ENCODE data around the gene PCDHA6. TPM values are rescaled to one million over a fixed set of nuclear protein-coding genes. Genes with fewer than 3 reads are reported as not detected.

Gene PCDHA6
- total RNA-seq, 2 donors = 0.34 TPM; not detected in 1

DNA sequence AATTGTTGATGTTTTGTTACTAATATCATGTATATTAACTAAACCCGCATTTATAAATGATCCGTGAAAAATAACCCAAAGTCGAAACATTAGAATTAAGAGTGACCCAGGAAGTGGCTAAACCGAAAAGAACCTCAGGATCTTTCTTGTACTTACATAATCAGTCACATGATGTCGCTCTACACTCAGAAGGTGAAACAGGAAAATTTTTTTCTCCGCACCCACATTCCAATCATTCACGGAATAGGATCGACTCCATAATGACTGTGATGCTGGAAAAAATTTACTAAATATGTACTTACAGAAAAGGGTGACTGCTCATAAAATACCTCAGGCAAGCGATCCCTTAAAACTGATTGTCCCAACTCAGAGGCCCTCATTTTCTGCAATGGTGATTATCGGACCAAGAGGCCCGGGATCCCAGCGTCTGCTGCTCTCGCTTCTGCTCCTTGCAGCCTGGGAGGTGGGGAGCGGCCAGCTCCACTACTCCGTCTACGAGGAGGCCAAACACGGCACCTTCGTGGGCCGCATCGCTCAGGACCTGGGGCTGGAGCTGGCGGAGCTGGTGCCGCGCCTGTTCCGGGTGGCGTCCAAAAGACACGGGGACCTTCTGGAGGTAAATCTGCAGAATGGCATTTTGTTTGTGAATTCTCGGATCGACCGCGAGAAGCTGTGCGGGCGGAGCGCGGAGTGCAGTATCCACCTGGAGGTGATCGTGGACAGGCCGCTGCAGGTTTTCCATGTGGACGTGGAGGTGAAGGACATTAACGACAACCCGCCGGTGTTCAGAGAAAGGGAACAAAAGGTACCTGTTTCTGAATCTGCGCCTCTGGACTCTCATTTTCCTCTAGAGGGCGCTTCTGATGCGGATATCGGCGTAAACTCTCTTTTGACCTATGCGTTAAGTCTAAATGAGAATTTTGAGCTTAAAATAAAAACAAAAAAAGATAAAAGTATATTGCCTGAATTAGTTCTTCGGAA lies 47.6 kb downstream of the PCDHA6 start, which contains the start of gene PCDHA12:
TSS of gene PCDHA12 (plus strand) at position 224 of the 981 bp plus-strand sequence. CDS start at position 389, 165 bp downstream.

Other genes with a start within 250 kb of the PCDHA6 start
- gene CD14, start 194.8 kb upstream of the PCDHA6 start, total RNA-seq = 1 to 10 TPM; 1.3 to 3.4 TPM
- 10 to 100 TPM; 12.7 to 14.8 TPM for gene TMCO6, start 188.5 kb upstream of the PCDHA6 start, total RNA-seq
- 10 to 100 TPM; 41.6 to 48.0 TPM for gene NDUFA2, start 180.3 kb upstream of the PCDHA6 start, total RNA-seq
- 10 to 100 TPM; 84.3 to 95.2 TPM for gene IK, start 180.1 kb upstream of the PCDHA6 start, total RNA-seq
- 10 to 100 TPM; 32.3 to 50.3 TPM for gene WDR55, start 163.1 kb upstream of the PCDHA6 start, total RNA-seq
- under 1 TPM; 0.34 to 1.00 TPM for gene DND1, start 154.4 kb upstream of the PCDHA6 start, total RNA-seq
- 10 to 100 TPM; 41.0 to 68.9 TPM for gene HARS1, start 136.6 kb upstream of the PCDHA6 start, total RNA-seq
- 10 to 100 TPM; 24.1 to 29.0 TPM for gene HARS2, start 136.5 kb upstream of the PCDHA6 start, total RNA-seq
- 10 to 100 TPM; 23.4 to 37.0 TPM for gene ZMAT2, start 127.5 kb upstream of the PCDHA6 start, total RNA-seq
- not detected for gene PCDHA1, start 41.8 kb upstream of the PCDHA6 start, total RNA-seq
- not detected for gene PCDHA2, start 33.1 kb upstream of the PCDHA6 start, total RNA-seq
- under 1 TPM in 1 of 2 donors, not detected in 1; under 0.01 TPM for gene PCDHA3, start 26.9 kb upstream of the PCDHA6 start, total RNA-seq
- under 1 TPM; under 0.01 TPM for gene PCDHA4, start 20.9 kb upstream of the PCDHA6 start, total RNA-seq
- under 1 TPM; under 0.01 TPM for gene PCDHA5, start 6.3 kb upstream of the PCDHA6 start, total RNA-seq
- gene PCDHA7, start 6.3 kb downstream of the PCDHA6 start, total RNA-seq = not detected
- not detected for gene PCDHA8, start 13.2 kb downstream of the PCDHA6 start, total RNA-seq
- gene PCDHA9, start 20.4 kb downstream of the PCDHA6 start, total RNA-seq = not detected
- gene PCDHA10, start 27.9 kb downstream of the PCDHA6 start, total RNA-seq = under 1 TPM in 1 of 2 donors, not detected in 1; 0.69 TPM
- under 1 TPM in 1 of 2 donors, not detected in 1; under 0.01 TPM for gene PCDHA11, start 41.0 kb downstream of the PCDHA6 start, total RNA-seq
- not detected for gene PCDHA12, start 47.3 kb downstream of the PCDHA6 start, total RNA-seq
- under 1 TPM in 1 of 2 donors, not detected in 1; under 0.01 TPM for gene PCDHA13, start 54.2 kb downstream of the PCDHA6 start, total RNA-seq
- gene PCDHAC1, start 98.3 kb downstream of the PCDHA6 start, total RNA-seq = under 1 TPM in 1 of 2 donors, not detected in 1; 0.34 TPM
- under 1 TPM in 1 of 2 donors, not detected in 1; 0.69 TPM for gene PCDHAC2, start 138.5 kb downstream of the PCDHA6 start, total RNA-seq
- not detected for gene PCDHB1, start 223.4 kb downstream of the PCDHA6 start, total RNA-seq

All from melanocyte of skin (primary cell).